Adipose tissue (tissue), 3 donors: ENCODE results near the gene ERFL. TPM values are rescaled to one million over a fixed set of nuclear protein-coding genes. Genes with fewer than 3 reads are reported as not detected.

Experiments
- H3K27ac ChIP-seq: one replicate; pipeline ENCODE4 v1.5.1; 2013; ENCODE audit warnings: low read depth, low read length
- WGBS, 3 donors: extraction: QIAGEN DNeasy Blood & Tissue Kit; methylation state at CpG; one replicate each; pipeline ENCODE4 v1.1.7; 2013; 5-methylcytosine and 5-hydroxymethylcytosine counted together
- polyA plus RNA-seq, 3 donors: library from polyadenylated mRNA; stranded (reverse); fragments of 200-250 nt; gene quantifications; one replicate each; pipeline ENCODE4 v1.2.3, GENCODE V29; 2013
- donor health status: healthy with polysubstance abuse.
- donor health status: Bipolar disorder and iron deficiency.
- donor health status: healthy.

ERFL gene
- under 1 TPM in 2 of 3 donors, not detected in 1; 0.12 to 0.24 TPM for polyA plus RNA-seq

DNA sequence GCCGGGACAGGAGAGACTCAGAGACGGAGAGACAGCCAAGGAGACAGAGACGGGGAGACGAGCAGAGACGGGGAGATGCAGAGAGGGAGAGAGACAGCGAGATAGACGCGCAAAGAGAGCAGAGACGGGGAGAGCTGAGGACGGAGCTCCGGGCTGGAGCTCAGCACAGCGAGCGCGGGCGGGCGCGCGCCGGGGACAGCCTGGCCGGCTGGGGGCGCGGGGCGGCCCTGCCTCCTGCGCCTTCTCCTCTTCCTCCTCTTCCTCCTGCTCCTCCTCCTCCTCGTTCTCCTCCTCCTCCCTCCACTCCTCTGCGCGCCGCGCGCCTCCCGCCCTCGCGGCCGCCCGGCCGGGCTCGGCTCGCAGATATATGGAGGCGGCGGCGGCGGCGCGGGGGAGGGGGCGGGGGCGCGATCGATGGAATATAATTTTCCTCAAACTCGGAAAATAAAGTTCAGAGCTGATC, at the start of gene ERFL:
TSS of gene ERFL (minus strand) at position 229 of the 463 bp plus-strand sequence. CDS start 15,530 bp downstream, outside the sequence.
- H3K27ac ChIP-seq, result no peak within 1 kb of the TSS
- WGBS, 3 donors, result 0 to 2% (median 1%) methylated on average over 31 to 49 of the region's 49 CpGs

DNA sequence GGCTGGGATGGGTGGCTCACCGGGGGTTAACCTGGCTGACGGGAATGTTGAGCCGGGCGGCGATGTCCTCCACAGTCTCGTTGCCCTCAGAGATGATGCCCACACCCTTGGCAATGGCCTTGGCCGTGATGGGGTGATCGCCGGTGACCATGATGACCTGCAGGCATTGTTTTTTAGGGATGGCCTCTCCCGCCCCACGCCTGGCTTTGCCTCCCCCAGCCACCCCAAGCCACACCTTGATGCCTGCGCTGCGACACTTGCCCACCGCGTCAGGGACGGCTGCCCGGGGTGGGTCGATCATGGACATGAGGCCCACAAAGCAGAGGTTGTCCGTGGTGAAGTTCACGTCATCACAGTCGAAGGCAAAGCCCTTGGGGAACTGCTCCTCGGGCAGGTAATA, 49.7 kb upstream of the ERFL start:
- WGBS, 3 donors, result 74 to 85% (median 82%) methylated on average over 20 to 22 of the region's 22 CpGs
- no peak overlapping the region for H3K27ac ChIP-seq

DNA sequence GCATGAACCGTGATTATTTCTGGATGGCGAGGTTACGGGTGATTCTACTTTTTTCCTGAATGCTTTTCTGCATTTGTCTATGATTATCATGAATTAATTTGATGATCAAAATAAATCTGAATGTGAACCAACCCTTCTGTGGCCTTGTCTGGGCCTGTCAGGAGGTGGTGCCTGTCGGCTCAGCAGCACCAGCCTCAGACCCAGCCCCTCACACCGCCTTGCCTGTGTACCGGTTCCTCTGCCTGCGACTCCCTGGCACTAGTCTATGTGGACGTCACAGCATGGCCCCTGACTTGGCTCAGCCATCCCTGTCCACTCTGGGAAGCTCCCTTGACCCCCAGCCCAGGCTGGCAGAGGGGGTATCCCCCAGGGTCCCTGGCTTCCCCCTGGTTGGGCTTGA, 46.4 kb upstream of the ERFL start:
- WGBS, 3 donors, result 71 to 81% (median 78%) methylated on average over 8 of the region's 8 CpGs
- no peak overlapping the region for H3K27ac ChIP-seq

DNA sequence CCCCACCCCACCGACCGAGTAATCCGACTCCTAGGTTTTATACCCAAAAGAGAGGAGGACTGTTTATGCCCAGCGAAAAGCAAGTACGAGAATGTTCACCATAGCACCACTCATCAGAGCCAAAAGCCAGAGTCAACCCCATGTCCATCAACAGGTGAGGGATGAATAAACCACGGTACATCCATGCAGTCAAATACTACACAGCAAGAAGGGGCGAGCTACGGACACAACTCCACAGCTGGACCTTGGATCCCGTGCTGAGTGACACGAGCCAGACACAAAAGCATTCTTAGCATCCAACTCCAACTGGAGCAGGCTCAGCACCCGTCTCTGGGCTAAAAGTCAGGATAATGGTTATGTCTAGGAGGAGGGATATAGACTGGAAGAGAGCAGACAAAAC, 43.1 kb upstream of the ERFL start:
- no peak overlapping the region for H3K27ac ChIP-seq
- WGBS, 3 donors, result 78 to 87% (median 87%) methylated on average over 11 of the region's 11 CpGs

DNA sequence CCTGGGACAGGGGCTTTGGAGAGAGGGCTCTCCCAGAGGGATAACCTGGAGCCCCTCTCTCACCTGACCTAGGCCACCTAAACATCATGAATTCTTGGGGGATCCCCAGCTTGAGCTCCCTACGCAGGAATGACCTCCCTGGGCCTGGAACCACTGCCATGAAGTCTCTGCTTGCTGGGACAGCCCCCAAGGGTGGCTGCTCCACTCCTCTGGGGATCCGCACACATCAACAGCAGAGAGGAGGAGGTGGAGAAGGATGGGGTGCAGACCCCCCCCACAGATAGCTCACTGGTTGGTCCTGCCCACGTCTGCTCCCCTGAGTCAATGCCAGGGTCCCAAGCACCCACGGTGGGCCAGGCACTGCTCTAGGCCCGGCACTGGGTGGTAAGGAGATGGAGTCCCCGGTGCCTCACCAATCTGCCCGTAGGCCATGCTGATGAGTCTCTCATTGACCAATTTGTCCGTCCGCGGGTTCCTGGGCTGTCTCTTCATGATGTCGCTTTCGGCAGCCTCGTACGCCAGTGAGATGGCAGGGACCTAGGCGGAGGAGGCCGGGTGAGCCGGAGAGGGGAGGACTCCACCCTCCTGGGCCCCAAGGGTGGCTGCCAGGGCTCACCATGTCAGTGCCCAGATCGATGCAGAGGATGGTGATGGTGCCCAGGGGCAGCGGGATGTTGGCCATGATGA, 41.7 kb upstream of the ERFL start:
- no peak overlapping the region for H3K27ac ChIP-seq
- 84 to 92% (median 92%) methylated on average over 19 of the region's 19 CpGs for WGBS, 3 donors

DNA sequence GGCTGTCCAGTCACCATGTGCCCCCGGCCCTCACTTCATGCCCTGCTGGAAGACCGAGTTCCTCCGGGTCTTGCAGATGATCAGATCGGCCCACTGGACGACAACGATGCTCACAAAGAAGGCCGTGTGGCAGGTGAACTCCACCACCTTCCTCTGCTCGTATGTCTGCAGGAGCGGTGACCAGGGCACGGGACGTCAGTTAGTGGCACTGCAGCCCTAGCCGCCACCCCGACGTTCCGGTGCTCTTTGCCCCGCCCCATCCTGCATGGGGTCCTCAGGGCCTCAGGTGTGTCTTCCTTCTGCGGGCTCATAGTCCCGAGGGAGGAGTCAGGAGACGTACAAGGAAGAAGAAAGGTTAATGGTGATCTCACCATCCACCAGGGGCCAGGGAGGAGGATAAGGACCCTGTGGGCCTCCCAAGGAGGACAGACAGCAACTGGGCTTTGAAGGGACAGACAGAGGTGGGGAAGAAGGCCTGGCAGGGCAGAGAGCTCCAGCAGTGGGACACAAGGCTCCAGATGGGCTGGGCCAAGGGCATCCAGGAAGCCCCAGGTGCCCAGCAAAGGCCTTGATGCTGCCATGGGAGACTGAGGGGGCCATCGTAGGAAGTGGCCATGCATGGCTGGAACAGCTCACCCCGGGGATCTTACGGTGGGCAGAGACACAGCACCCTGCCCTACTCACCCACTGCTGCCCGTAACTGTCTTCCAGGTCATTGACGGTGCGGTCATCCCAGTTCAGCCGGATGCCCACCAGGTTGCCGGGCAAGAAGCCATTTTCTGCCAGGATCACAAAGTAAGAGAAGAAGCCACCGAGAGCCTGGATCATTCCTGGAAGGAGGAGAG, 40.7 kb upstream of the ERFL start:
- no peak overlapping the region for H3K27ac ChIP-seq
- WGBS, 3 donors, result 70 to 84% (median 81%) methylated on average over 28 of the region's 28 CpGs

DNA sequence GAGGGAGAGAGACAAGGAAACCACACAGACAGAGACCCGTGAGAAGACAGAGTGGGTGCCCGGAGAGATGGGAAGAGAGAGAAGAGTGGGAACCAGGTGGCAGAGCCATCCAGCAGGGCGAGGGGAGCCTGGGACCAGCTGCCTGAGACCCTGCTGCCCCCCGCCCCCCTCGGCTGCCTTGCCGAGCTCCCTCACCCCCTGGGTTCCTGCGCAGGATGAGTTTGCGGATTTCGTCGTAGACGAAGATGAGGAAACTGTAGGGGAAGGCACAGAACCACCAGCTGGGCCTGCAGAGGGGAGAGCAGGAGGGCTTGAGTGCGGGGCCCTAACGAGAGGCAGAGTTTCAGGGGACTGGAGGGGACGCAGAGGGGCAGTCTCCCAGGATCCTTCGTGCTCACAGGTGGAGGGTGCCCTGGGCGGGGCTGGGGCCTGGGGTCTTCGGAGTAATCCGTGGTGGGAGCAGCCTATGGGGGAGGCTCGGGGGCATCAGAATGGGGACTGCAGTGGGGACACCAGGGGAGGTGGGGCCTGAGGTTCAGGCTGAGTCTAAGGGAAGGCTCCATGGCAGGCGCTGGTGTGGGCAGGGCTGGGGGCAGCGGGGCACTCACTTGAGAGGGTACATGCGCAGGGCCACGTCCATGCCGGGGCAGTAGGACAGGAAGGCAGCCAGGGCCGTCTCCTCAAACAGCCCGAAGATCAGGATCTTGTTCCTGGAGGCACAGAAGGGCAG, 39.0 kb upstream of the ERFL start:
- 54 to 67% (median 55%) methylated on average over 26 of the region's 26 CpGs for WGBS, 3 donors

DNA sequence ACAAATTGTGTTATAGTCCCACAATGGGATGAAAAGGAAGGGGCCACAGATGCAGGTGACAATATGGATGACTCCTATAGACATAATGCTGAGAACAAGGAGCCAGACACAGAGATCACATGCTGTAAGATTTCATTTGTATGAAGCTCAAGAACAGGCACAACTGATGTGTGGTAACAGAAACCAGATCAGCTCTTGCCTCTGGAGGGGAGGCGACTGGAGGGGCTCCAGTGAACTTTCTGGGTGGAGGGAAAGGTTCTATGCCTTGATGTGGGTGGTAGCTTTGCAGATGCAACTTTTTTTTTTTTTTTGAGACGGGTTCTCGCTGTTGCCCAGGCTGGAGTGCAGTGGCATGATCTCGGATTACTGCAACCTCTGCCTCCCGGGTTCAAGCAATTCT, 36.9 kb upstream of the ERFL start:
- 60 to 75% (median 72%) methylated on average over 5 of the region's 5 CpGs for WGBS, 3 donors
- H3K27ac ChIP-seq, result no peak overlapping the region

More for the DNA sequence above, 39.0 kb upstream of the ERFL start:
- no peak overlapping the region for H3K27ac ChIP-seq

DNA sequence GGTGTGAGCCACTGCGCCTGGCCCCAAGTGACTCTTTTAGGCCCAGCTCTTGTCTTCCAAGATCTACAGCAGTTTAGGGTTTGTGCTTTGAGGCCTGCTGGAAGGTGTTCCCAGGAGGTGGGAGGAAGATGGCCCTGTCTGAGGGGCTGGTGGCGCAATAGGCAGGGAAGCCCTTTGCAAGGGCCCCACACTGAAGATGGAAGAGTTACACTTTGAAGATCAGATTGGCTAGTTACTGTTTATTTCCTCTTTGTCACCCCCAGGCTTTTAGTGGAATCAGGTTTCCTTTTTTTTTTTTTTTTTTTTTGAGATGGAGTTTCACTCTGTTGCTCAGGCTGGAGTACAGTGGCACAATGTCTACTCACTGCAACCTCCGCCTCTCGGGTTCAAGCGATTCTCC, 32.7 kb upstream of the ERFL start:
- no peak overlapping the region for H3K27ac ChIP-seq
- WGBS, 3 donors, result 87 to 94% (median 89%) methylated on average over 5 of the region's 5 CpGs

DNA sequence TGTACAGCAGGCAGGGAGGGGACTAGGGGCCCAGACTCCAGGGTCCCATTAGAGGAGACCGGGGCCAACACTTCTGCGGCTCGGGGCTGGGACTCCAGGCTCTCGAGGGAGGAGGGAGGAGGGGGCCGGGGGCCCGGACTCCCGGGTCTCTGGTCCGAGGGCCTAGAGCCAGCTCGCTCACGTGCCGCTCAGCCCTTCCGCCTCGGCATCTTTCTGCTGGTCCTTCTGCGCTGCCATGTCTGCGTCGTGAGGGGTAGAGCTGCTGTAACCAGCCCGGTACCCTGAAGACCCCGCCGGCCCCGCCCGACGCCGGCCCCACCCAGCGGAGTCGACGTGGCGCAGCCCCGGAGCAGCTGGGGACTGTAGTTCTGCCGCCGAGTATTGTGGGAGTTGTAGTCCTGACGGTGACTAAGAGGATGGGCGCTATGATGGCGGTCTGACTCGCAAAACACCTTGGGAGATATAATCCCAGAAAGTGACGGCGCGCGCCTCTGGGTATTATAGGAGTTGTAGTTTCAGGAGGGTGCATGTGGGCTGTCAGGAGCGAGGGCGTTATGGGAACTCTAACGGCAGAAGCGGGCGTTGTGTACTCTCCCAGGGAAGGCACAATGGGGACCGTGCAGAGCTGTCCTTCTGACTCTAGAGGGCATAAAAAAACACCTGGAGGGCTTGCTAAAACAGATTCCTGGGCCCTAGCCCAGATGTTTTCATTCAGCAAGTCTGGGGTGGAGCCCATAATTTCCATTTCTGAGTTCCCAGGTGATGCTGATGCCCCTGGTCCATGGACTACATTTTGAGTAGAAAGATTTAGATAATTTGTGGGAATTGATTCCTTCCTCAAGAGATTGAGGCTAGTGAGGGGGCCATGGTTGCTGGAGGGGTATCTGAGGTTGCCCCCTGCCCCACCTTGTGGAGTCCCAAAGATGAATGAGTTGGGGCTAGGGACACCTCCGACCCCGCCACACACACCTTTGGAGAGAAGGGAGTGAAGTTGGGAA, 31.1 kb upstream of the ERFL start, which contains the start of gene RABAC1:
TSS of gene RABAC1 (minus strand) at position 266 of the 998 bp plus-strand sequence. CDS start at position 237, 29 bp downstream.
- no peak within 1 kb of the TSS for H3K27ac ChIP-seq
- WGBS, 3 donors, result 4 to 5% (median 5%) methylated on average over 46 of the region's 46 CpGs

DNA sequence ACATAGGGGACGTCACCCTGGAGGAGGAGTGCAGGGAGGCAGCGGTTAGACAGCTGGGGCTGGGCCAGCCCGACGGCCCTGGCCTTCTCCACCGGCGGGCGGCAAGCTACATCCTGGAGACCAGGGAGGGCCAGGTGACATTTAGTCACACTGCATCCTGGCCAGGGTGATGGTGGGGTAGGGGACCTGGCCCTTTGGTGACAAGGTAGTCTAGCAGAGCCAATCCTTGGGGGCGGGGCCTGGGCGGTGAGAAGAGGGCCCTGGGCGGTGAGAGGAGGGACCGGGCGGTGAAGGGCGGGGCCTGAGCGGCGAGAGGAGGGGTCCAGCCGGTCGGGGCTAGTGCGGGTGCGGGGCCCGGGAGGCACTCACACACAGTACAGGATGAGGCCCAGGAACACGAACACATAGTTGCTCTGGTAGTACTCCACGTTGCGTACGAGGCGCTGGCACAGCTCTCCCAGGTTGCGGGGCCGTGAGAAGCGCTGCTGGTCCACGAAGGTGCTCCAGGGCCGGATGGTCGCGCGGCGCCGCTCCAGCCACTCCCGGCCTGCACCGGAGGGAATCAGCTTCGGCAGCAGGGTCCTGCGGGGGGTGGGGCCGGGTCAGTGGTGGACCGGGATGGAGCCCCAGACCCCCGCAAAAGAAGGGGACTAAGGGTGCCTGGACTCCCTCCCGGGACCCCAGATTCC, 30.3 kb upstream of the ERFL start:
- 1% methylated on average over 40 to 43 of the region's 43 CpGs for WGBS, 3 donors
- no peak overlapping the region for H3K27ac ChIP-seq

DNA sequence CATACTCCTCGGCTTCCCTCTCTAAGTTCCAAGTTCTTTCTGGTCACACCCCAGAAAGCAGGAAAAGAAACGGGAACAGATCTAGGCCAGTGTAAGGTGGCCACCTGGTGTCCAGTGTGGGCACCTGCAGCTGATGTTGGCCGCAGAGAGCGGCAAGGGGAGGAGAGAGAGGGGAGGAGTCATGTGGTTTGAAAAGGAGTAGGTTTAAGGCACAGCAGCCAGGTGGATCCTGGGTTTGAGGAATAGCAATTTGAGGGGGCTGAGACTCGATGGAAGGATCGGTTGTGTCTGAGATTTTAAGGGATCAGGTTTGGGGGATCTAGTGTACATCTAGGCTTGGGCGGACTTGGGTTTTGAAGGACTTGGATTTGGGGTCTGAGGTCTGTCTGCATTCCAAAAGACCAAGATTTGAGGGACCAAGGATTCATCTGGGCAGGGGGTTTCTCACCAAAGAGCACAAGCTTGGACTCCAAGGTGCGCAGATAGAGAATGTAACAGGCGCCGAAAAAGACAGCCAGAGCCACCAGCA, 29.7 kb upstream of the ERFL start:
- H3K27ac ChIP-seq, result no peak overlapping the region
- 10 to 23% (median 21%) methylated on average over 10 of the region's 10 CpGs for WGBS, 3 donors

DNA sequence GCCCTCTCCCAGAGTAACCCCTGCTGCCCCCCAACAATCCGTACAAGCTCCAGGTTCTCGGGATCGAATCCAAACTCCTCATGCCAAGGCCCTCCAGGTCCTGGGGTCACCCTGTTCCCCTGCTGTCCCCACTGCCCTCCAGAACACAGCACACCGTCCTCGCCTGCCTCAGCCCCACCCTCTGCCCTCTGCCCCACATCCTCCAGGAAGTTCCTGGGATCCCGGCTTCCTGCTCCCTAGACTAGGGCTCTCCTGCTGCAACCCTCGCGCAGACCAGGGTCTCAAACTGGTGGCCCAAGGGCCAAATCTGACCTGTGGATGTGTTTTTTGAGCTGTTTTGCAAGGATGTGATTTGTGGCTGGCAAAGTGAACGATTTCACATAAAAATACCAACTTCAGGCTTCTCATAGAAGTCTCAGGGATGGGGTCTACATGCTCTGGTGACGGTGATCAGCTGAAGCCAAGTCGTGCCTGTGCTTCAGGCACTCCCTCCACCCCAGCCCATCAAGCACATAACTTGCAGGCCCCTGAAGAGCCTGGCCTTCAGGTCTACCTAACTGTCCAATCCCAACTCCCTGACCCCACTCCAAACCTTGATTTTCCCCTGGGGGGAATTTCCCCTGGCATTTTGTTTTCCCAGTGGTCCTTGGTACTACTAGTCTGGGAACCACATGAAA, 29.1 kb upstream of the ERFL start:
- WGBS, 3 donors, result 71 to 76% (median 71%) methylated on average over 11 of the region's 11 CpGs
- no peak overlapping the region for H3K27ac ChIP-seq

DNA sequence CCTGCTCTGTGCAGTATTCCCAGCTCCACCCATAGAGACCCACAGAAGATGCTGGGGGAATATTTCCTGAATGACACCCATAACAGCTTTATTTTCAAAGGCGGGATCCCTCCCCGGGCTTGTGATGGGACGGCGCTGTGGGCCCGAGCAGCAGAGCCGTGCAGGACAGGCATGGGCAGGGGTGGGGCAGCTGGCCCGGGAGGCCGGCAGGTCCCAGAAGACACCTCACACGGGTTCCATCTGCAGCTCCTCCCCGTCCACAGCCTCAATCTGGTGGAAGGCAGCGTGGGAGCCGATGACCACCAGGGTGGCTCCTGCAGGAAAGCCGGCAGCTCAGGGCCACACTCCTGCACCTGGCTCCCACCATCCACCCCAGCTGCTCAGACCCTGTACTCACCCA, 28.4 kb upstream of the ERFL start:
- H3K27ac ChIP-seq, result no peak overlapping the region
- 81 to 91% (median 89%) methylated on average over 13 of the region's 13 CpGs for WGBS, 3 donors

DNA sequence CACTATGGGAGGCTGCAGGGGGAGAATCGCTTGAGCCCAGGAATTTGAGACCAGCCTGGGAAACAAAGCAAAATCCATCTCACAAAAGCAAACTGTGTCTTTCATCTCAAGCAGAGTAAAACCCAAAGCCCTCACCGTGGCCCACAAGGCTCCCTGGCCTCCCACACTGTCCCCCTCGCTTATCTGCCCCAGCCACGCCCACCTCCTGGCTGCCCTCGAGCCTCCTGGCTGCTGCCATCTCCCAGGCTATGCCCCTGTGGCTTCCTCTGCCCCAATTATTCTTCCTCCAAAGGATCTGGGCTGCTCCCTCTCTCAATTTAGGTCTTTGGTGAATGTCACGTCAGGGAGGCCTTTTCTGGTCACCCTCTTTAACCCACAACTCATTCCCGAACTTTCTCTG, 27.3 kb upstream of the ERFL start:
- H3K27ac ChIP-seq, result no peak overlapping the region
- WGBS, 3 donors, result 59 to 75% (median 72%) methylated on average over 7 of the region's 7 CpGs

DNA sequence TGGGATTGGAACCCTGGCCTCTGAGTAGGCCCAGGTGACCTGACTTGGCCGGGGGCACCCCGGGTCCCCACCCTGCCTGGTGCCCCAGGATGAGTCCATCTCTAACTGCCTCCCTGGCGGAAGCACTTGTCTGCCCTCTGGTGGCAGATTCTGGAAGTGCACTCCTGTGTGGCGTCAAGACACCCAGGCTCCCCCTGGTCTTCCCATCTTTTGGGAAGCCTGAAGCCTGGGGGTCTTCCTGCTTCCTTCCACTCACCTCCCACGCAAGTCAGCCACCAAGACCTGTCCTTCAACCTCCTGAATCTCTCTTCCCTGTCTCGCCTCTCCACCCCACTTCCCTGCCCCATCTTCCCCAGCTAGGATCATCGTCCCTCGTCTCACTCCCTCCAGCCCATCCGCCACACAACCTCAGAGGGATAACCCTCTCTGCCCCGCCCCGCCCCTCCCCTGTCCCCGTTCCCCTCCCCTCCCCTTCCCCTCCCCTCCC, 23.5 kb upstream of the ERFL start:
- no peak overlapping the region for H3K27ac ChIP-seq
- 2 to 5% (median 4%) methylated on average over 11 to 12 of the region's 12 CpGs for WGBS, 3 donors
